ENCODE measurements around the gene ZFR2. TPM values are rescaled to one million over a fixed set of nuclear protein-coding genes. Genes with fewer than 3 reads are reported as not detected.
"Not testable (repeated sequence)": the region's sequence is repeated elsewhere in the genome, so short reads cannot be mapped to it uniquely, and the experiment has no call there.

The ZFR2 gene
- total RNA-seq, 4 donors from 2014 or later: not detected

DNA sequence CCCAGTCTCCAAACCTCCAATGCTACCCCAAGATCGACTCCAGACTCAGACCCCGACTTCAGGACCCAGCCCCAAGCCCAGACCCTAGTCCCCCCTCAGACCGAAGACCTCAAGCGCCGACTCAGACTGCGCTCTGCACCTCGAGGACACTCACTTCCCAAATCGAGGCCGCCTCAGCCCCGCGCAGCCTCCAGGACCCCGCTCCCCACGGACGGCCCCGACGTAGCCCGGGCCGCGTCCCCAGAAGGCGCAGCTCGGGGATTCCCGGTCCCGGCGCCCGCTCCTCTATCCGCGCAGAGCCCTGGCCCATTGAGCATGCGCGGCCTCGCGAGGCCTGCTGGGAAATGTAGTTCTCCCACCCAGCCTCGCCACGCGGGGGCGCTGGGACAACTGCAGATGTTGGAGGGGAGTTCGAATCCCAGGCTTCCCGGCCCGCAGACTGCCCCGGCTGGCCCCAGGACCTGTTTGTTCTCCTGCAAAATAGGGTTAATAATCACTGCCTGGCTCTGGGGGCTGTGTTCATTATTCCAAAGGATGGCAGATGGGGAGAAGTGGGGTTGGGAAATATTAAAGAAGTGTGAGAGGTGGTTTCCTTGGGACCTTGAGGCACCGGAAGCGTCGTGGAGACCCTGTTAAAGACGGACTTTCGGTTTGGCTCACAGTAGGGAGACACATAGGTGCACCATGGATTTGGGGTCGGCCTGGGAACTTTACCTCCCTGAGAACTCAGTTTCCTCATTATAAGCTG, 107.3 kb downstream of the ZFR2 start, which contains the start of gene APBA3:
Gene APBA3, minus strand, starts transcription at position 311 of the 748 bp plus-strand sequence. CDS start 1,428 bp downstream, outside the sequence.
- Histone ChIP-seq H3K36me3 (peaks cover 3 to 14% of the 10 kb centered on the region in 2 donors), H3K4me1 (peaks cover 13 to 31% of the 10 kb centered on the region in 2 donors), H3K27ac (peak within 1 kb of the TSS; percentile 90 to 98 (median 96)), H3K4me3 (replicated peaks in 1 of 3) (peak within 1 kb of the TSS; percentile 69 to 92 (median 76)), H3K27me3 (no peaks in the 10 kb centered on the region), H3K9me3 (no peaks in the 10 kb centered on the region)
- intact Hi-C loops (cut with DNase I): no loop called here
- 10% methylated on average over 16 of the region's 45 CpGs for WGBS, 2 donors
- peak in 1 of 2 donors; percentile 78 for TF ChIP-seq POLR2A (IDR thresholded peaks at IDR 0.05)
- TF ChIP-seq, protein P1, sequence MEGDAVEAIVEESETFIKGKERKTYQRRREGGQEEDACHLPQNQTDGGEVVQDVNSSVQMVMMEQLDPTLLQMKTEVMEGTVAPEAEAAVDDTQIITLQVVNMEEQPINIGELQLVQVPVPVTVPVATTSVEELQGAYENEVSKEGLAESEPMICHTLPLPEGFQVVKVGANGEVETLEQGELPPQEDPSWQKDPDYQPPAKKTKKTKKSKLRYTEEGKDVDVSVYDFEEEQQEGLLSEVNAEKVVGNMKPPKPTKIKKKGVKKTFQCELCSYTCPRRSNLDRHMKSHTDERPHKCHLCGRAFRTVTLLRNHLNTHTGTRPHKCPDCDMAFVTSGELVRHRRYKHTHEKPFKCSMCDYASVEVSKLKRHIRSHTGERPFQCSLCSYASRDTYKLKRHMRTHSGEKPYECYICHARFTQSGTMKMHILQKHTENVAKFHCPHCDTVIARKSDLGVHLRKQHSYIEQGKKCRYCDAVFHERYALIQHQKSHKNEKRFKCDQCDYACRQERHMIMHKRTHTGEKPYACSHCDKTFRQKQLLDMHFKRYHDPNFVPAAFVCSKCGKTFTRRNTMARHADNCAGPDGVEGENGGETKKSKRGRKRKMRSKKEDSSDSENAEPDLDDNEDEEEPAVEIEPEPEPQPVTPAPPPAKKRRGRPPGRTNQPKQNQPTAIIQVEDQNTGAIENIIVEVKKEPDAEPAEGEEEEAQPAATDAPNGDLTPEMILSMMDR (IDR thresholded peaks at IDR 0.05): peak; percentile 28 to 80 (median 64)
- DNase-seq: peak; percentile 90 to 92

DNA sequence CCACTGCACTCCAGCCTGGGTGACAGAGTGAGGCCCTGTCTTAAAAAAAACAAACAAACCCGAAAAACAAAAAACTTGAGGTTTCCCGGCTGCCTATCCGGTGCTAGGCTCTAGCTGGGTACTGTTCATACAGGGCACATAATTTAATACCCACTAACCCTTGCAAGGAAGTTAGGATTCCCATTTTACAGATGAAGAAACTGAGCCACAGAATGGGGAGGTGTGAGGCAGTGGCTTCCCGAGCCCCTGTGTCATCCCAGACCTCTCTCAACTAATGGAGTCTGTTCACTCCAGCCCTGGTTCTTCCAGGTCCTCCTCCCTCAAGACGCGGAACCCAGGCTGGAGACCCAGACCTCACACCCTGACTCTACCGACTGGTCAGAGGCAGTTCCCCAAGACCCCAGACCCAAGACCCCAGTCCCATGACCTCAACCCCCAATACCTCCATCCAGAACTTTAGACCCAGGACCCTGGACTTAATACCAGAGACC, 107.9 kb downstream of the ZFR2 start:
- H3K9me3 ChIP-seq: no peaks in the 10 kb centered on the region
- 35 to 42% methylated on average over 7 of the region's 7 CpGs for WGBS, 2 donors
- peak overlapping the region; percentile 69 to 92 (median 76) for H3K4me3 ChIP-seq (replicated peaks in 1 of 3)
- H3K27ac ChIP-seq: peak overlapping the region in 2 of 3 donors; percentile 78 to 96
- peaks cover 0 to 10% of the 10 kb centered on the region in 2 donors for H3K36me3 ChIP-seq
- peaks cover 13 to 31% of the 10 kb centered on the region in 2 donors for H3K4me1 ChIP-seq
- no peaks in the 10 kb centered on the region for H3K27me3 ChIP-seq
- TF ChIP-seq, protein P1 (IDR thresholded peaks at IDR 0.05): no peak
- TF ChIP-seq POLR2A (IDR thresholded peaks at IDR 0.05): no peak
- DNase-seq: no peak
- intact Hi-C loops (cut with DNase I): no loop called here

DNA sequence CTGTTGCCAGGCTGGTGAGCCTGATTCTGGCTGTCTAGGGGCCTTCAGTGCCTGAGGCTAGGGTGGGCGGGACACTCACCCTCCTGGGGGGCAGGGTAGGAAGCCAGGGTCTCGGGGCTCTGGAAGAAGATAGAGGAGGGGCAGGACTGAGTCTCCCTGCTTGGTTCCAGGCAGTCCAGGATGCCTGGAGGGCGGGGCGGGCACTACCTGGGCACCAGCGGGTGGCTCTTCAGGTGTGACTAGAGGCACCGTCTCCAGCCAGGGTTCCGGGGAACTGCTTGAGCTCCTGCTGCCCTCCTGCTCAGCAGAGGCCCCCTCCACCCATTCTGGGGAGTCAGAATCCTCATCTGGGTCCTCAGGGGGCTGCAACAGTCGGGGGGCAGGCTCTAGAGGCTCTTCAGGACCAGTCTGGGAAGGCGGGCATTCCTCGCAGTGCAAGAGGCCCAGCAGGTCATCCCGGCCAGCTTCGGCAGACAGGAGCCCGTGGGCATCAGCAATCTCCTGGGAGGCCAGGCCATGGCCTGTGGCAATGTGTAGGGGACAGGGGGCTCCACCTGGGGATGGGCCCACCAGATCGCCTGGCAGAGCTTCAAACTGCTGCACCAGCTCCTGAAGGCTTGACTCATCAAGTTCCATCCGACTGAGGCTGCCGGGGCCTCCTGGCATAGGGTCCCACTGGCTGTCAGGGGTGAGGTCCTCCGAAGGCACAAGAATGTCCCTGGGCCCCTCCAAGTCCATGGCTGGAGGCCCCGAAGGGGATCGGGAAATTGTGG, 109.2 kb downstream of the ZFR2 start:
- DNase-seq: no peak
- H3K27ac ChIP-seq: no peak overlapping the region
- peaks cover 13 to 31% of the 10 kb centered on the region in 2 donors for H3K4me1 ChIP-seq
- no peaks in the 10 kb centered on the region for H3K27me3 ChIP-seq
- H3K4me3 ChIP-seq (replicated peaks in 1 of 3): no peak overlapping the region
- WGBS, 2 donors: 92 to 95% methylated on average over 6 to 17 of the region's 19 CpGs
- H3K36me3 ChIP-seq: no peaks in the 10 kb centered on the region
- H3K9me3 ChIP-seq: no peaks in the 10 kb centered on the region
- intact Hi-C loops (cut with DNase I): no loop called here
- TF ChIP-seq POLR2A (IDR thresholded peaks at IDR 0.05): no peak
- TF ChIP-seq, protein P1 (IDR thresholded peaks at IDR 0.05): no peak

DNA sequence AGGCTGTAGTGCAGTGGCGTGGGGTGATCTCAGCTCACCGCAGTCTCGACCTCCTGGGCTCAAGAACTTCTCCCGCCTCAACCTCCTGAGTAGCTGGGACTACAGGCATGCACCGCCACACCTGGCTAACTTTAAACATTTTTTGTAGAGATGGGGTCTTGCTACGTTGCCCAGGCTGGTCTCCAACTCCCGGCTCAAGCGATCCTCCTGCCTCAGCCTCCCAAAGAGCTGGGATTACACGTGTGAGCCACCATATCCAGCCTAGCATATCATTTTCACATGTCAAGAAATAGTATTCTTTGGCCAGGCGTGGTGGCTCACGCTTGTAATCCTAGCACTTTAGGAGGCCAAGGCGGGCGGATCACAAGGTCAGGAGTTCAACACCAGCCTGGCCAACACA, 110.5 kb downstream of the ZFR2 start:
- H3K27me3 ChIP-seq; intact Hi-C loops (cut with DNase I); DNase-seq; H3K27ac ChIP-seq; H3K4me3 ChIP-seq (replicated peaks in 1 of 3); H3K36me3 ChIP-seq; H3K9me3 ChIP-seq: not testable (repeated sequence)
- 94% methylated on average over 13 of the region's 13 CpGs for WGBS, 2 donors
- peaks cover 8 to 24% of the 10 kb centered on the region in 2 donors for H3K4me1 ChIP-seq

DNA sequence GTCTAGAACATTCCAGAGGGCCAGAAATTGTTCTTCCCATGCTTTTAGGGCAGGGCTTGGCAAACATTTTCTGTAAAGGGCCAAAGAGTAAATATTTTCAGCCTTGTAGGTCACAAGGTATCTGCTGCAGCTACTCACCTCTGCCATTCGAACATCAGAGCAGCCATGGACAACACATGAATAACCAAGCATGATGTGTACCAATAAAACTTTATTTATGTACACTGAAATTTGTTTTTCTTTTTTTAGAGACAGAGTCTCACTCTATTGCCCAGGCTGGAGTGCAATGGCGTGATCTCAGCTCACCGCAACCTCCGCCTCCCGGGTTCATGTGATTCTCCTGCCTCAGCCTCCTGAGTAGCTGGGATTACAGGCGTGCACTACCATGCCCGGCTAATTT, 111.1 kb downstream of the ZFR2 start:
- H3K4me3 ChIP-seq (replicated peaks in 1 of 3); intact Hi-C loops (cut with DNase I); DNase-seq; H3K27me3 ChIP-seq; H3K9me3 ChIP-seq; H3K27ac ChIP-seq: not testable (repeated sequence)
- H3K4me1 ChIP-seq: peaks cover 5 to 21% of the 10 kb centered on the region in 2 donors
- peaks cover 0 to 14% of the 10 kb centered on the region in 2 donors for H3K36me3 ChIP-seq
- 95 to 96% methylated on average over 7 of the region's 7 CpGs for WGBS, 2 donors

Small RNA genes within 50 kb of the gene (small RNA-seq; reads per million reads assigned to genes)
- gene AC005777.1: not detected

Other genes with a start within 250 kb of the ZFR2 start
- gene CACTIN, start 242.2 kb downstream of the ZFR2 start, total RNA-seq: 10 to 100 TPM; 18.8 to 30.6 (median 24.5) TPM
- 10 to 100 TPM; 23.2 to 42.4 (median 35.0) TPM for gene PIP5K1C, start 168.6 kb downstream of the ZFR2 start, total RNA-seq
- 10 to 100 TPM; 29.7 to 43.7 (median 39.8) TPM for gene TJP3, start 160.7 kb downstream of the ZFR2 start, total RNA-seq
- 10 to 100 TPM; 33.6 to 42.9 (median 38.1) TPM for gene APBA3, start 107.3 kb downstream of the ZFR2 start, total RNA-seq
- gene MRPL54, start 106.4 kb downstream of the ZFR2 start, total RNA-seq: 100 to 1,000 TPM in 2 of 4 donors, 10 to 100 TPM in 2; 84.0 to 131 (median 102) TPM
- gene RAX2, start 96.8 kb downstream of the ZFR2 start, total RNA-seq: not detected
- gene MATK, start 82.7 kb downstream of the ZFR2 start, total RNA-seq: 10 to 100 TPM in 1 of 4 donors, 1 to 10 TPM in 2, under 1 TPM in 1; 0.93 to 14.7 (median 2.7) TPM
- under 1 TPM in 1 of 4 donors, not detected in 3; 0.10 TPM for gene ATCAY, start 11.6 kb upstream of the ZFR2 start, total RNA-seq
- gene NMRK2, start 64.0 kb upstream of the ZFR2 start, total RNA-seq: not detected
- 10 to 100 TPM; 29.6 to 61.7 (median 40.3) TPM for gene DAPK3, start 102.1 kb upstream of the ZFR2 start, total RNA-seq
- 1,000 to 10,000 TPM; 1,432 to 2,189 (median 1,729) TPM for gene EEF2, start 116.4 kb upstream of the ZFR2 start, total RNA-seq
- gene PIAS4, start 138.7 kb upstream of the ZFR2 start, total RNA-seq: 10 to 100 TPM; 14.7 to 32.3 (median 16.0) TPM
- gene ZBTB7A, start 197.9 kb upstream of the ZFR2 start, total RNA-seq: 10 to 100 TPM; 45.3 to 85.3 (median 54.9) TPM